Fibroblast of pulmonary artery (primary cell): ENCODE data around the gene RAD18.

Experiments used
- DNase-seq: peaks from one replicate; pipeline ENCODE4 v3.0.0-alpha.2; 2010; ENCODE audit warnings: low read depth
- H3K4me3 ChIP-seq: replicated peaks from 2 replicates; pipeline ENCODE4 v1.5.1; 2011; ENCODE audit warnings: low read depth, mild to moderate bottlenecking, control low read depth, low read length, moderate library complexity
- TF ChIP-seq, protein P1 (sequence below): IDR thresholded peaks from 2 replicates; pipeline ENCODE4 v1.5.1; 2011; ENCODE audit warnings: mild to moderate bottlenecking, control low read depth, low read length, inconsistent platforms; ENCODE audit errors: missing control alignments

Gene RAD18

DNA sequence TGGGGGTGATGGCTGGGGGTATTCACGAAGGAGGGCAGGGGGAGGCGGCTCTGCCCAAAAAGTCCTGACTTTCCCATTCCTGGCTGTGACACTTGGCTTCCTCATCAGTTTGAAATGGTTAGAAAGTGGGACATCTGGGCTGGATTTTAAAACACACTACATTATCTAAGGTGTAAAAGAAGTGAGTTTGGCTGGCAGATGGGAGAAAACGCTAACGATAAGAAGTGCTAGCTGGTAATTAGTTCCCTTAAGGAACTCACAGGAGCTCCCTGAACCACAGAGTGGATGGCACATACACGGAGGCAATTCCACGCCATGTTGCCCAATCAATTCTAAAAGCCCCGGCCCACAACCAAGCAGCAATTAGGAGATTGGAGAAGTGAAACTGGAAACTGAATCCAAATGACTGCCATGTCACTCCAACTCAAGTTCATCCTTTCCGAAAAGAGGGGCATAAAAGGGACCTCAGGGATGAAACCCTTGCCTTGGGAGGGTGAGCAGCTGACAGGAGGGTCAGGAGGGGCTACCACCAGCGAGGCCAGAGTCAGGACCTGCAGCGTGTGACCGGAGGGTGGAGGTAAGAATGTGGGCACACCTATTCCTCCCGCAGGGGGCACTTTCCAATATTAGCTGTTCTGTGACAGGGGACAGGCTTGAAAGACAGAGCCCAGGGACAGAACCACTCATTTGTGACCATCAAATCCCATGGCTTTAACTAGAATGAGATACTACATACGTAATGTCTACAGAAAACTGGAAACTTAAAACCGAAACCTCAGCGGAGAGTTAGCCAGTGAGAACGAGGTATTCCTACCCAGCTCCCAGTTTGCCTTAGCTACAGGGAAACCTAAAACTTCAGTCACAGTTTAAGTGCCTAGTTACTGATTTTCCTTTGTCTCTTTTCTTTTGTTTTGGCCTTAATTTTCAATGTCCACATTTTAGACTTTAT, 98.6 kb downstream of the RAD18 start:
- TF ChIP-seq, protein P1, sequence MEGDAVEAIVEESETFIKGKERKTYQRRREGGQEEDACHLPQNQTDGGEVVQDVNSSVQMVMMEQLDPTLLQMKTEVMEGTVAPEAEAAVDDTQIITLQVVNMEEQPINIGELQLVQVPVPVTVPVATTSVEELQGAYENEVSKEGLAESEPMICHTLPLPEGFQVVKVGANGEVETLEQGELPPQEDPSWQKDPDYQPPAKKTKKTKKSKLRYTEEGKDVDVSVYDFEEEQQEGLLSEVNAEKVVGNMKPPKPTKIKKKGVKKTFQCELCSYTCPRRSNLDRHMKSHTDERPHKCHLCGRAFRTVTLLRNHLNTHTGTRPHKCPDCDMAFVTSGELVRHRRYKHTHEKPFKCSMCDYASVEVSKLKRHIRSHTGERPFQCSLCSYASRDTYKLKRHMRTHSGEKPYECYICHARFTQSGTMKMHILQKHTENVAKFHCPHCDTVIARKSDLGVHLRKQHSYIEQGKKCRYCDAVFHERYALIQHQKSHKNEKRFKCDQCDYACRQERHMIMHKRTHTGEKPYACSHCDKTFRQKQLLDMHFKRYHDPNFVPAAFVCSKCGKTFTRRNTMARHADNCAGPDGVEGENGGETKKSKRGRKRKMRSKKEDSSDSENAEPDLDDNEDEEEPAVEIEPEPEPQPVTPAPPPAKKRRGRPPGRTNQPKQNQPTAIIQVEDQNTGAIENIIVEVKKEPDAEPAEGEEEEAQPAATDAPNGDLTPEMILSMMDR, result no peak
- no peak for DNase-seq
- no peak overlapping the region for H3K4me3 ChIP-seq

GRCh38 chr3:8863891-8864290, 99.4 kb downstream of the RAD18 start:
- TF ChIP-seq, protein P1, result no peak
- DNase-seq, result no peak
- no peak overlapping the region for H3K4me3 ChIP-seq

- H3K4me3 ChIP-seq, result no peak overlapping the region
- TF ChIP-seq, protein P1, result no peak
- no peak for DNase-seq
These were observed 105.4 kb downstream of the RAD18 start for GRCh38 chr3:8857720-8858367.

GRCh38 chr3:8856721-8857120, 106.6 kb downstream of the RAD18 start:
- H3K4me3 ChIP-seq, result no peak overlapping the region
- TF ChIP-seq, protein P1, result no peak
- peak; percentile 20 for DNase-seq

- DNase-seq, result no peak
- TF ChIP-seq, protein P1, result no peak
- no peak overlapping the region for H3K4me3 ChIP-seq
These were observed 107.2 kb downstream of the RAD18 start for GRCh38 chr3:8856071-8856470.

GRCh38 chr3:8854656-8855055, 108.6 kb downstream of the RAD18 start:
- DNase-seq, result no peak
- no peak overlapping the region for H3K4me3 ChIP-seq
- TF ChIP-seq, protein P1, result no peak
